ENCODE results near the gene MYO10. TPM values are rescaled to one million over a fixed set of nuclear protein-coding genes. Genes with fewer than 3 reads are reported as not detected.

The MYO10 gene
- total RNA-seq, 1 donor from 2014 or later, result 20.0 TPM

DNA sequence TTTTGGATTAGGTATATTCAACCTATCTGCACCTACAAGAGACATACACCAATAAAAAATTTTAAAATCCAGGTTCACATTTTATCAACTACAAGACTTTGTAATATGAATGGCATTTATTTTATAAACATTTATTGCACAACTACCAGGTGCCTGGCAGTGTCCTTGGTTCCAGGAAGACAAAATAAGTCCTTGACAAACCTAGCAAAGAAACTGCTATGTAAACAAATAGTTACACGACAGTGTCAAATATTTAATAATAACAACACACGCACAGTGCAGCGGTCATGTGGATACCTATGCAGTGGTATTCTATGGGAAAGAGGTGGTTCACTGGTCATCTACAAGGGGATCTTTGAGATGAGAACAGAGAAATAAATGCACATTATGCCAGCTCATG, 120.7 kb downstream of the MYO10 start:
- Histone ChIP-seq H3K27ac (no peak overlapping the region), H3K36me3 (no peaks in the 10 kb centered on the region), H3K4me3 (no peak overlapping the region), H3K4me1 (peaks cover 0 to 10% of the 10 kb centered on the region in 2 donors), H3K9me3 (no peaks in the 10 kb centered on the region), H3K27me3 (no peaks in the 10 kb centered on the region)
- DNase-seq (ENCODE audit: low spot score in 2 of 2), result no peak
- intact Hi-C loops (cut with DNase I), result loop anchor here (10.0 kb wide), 1 partner anchor 69 kb away; no protein-coding TSS in a partner anchor
- TF ChIP-seq, protein P1, sequence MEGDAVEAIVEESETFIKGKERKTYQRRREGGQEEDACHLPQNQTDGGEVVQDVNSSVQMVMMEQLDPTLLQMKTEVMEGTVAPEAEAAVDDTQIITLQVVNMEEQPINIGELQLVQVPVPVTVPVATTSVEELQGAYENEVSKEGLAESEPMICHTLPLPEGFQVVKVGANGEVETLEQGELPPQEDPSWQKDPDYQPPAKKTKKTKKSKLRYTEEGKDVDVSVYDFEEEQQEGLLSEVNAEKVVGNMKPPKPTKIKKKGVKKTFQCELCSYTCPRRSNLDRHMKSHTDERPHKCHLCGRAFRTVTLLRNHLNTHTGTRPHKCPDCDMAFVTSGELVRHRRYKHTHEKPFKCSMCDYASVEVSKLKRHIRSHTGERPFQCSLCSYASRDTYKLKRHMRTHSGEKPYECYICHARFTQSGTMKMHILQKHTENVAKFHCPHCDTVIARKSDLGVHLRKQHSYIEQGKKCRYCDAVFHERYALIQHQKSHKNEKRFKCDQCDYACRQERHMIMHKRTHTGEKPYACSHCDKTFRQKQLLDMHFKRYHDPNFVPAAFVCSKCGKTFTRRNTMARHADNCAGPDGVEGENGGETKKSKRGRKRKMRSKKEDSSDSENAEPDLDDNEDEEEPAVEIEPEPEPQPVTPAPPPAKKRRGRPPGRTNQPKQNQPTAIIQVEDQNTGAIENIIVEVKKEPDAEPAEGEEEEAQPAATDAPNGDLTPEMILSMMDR (IDR thresholded peaks at IDR 0.05), result no peak

DNA sequence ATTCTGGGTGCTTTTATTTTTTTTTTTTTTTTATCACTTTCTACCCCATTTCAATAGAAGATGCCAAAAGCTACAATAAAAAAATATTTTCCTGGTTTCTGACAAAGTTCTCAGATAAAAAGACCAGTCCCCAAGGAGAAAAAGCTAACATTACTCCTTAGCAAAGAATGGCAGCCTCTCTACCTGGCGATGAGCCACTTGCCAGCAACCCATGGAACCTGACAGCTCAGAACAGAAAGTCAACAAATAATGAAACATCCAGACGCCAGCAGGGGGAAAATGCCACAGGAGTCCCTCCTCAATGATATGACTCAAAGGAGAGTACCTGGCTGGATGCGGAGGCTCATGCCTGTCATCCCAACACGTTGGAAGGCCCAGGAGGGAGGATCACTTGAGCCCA, 123.2 kb downstream of the MYO10 start:
- no peaks in the 10 kb centered on the region for H3K27me3 ChIP-seq
- TF ChIP-seq, protein P1 (IDR thresholded peaks at IDR 0.05), result no peak
- intact Hi-C loops (cut with DNase I), result loop anchor here (5.0 to 10.0 kb wide), 2 partner anchors 72 to 124 kb away; partner anchors contain the start of gene MYO10
- H3K4me1 ChIP-seq, result peaks cover 0 to 4% of the 10 kb centered on the region in 2 donors
- H3K36me3 ChIP-seq, result no peaks in the 10 kb centered on the region
- DNase-seq (ENCODE audit: low spot score in 2 of 2), result peak in 1 of 2 donors; percentile 77
- H3K27ac ChIP-seq, result no peak overlapping the region
- no peak overlapping the region for H3K4me3 ChIP-seq
- H3K9me3 ChIP-seq, result no peaks in the 10 kb centered on the region

DNA sequence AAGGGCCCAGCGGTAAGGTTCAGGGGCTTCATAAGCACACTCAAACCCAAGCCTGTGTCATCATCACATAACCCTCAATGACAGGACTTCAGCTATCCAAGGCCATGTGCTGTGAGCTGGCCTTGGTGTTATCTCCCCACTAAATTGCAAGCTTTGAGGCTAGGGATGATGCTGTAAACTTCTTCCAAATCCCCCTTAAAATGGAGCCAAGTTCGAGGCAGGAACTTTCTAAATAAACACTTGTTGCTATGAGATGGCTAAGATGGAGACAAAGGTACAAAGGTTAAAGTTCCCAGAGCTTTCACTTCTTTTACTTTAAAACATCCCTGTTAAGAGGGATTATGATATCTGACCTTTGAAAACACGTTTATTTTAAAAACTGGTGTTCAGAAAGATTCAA, 123.6 kb downstream of the MYO10 start:
- TF ChIP-seq, protein P1 (IDR thresholded peaks at IDR 0.05), result no peak
- Histone ChIP-seq H3K4me3 (no peak overlapping the region), H3K27me3 (no peaks in the 10 kb centered on the region), H3K36me3 (no peaks in the 10 kb centered on the region), H3K4me1 (peaks cover 0 to 4% of the 10 kb centered on the region in 2 donors), H3K27ac (no peak overlapping the region), H3K9me3 (no peaks in the 10 kb centered on the region)
- DNase-seq (ENCODE audit: low spot score in 2 of 2), result no peak
- intact Hi-C loops (cut with DNase I), result loop anchor here (5.0 to 10.0 kb wide), 2 partner anchors 72 to 125 kb away; partner anchors contain the start of gene MYO10

DNA sequence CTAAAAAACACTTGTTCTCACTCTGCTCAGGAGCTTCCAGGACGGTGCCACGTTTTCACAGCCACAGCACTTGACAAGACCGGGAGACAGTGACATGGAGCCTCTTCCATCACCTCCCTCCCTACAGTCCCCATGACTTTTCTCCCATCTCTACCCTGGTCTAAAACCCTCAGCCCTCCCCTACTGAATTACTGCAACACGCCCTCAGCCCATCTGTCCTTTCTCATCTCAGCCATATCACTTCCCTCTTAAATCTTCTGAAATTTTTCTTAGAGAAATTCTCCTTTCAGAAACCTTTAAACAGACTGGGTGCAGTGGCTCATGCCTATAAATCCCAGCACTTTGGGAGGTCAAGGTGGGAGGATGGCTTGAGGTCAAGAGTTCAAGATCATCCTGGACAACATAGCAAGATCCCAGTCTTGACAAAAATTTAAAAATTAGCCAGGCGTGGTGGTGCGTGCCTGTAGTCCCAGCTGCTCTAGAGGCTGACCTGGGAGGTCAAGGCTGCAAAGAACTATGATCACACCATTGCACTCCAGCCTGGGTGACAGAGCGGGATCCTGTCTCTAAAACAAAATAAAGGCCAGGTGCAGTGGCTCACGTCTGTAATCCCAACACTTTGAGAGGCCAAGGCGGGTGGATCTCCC, 125.8 kb downstream of the MYO10 start:
- H3K27ac ChIP-seq, result no peak overlapping the region
- DNase-seq (ENCODE audit: low spot score in 2 of 2), result no peak
- no peak overlapping the region for H3K4me3 ChIP-seq
- H3K4me1 ChIP-seq, result peaks cover 0 to 4% of the 10 kb centered on the region in 2 donors
- no peaks in the 10 kb centered on the region for H3K9me3 ChIP-seq
- TF ChIP-seq, protein P1 (IDR thresholded peaks at IDR 0.05), result no peak
- no peaks in the 10 kb centered on the region for H3K36me3 ChIP-seq
- H3K27me3 ChIP-seq, result no peaks in the 10 kb centered on the region
- intact Hi-C loops (cut with DNase I), result loop anchor here (5.0 to 10.0 kb wide), 2 partner anchors 74 to 127 kb away; partner anchors contain the start of gene MYO10

DNA sequence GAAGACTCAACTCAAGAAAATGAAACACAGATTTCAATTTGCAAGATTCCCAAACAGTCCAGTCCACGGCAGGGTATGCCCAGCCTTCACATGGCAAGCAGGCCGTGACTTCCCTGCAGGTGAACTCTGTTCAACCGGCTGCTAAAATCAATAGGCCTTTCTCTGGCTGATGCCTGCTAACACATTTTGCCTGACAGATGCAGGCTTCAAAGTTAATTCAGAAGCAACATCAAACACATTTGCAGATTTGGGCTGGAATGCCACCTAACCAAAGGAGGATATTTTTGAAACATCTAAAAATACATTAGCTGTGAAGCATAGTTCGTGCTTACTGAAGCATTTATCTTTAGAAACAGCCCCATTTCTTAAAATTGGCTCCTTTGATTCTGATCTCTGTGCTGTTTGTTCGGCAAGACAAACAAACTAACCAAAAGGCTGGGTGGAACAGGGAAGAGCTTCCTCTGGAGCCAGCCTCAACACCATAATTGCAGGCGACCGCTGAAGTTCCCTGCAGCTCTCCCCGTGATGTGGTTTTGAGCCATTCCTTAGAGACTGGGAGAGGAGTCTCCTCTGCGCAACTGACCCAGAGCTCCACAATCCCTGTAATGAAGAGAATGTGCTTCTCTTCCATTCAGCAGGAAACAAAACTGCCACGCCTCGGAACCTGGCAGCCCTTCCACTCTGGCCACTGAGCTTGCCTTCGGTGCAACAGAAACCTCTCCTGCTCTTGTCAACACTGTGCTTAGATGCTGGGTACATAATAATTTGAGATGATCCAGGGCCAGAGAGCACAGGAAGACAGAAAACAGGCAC, 126.5 kb downstream of the MYO10 start:
- TF ChIP-seq, protein P1 (IDR thresholded peaks at IDR 0.05), result no peak
- no peak overlapping the region for H3K27ac ChIP-seq
- H3K27me3 ChIP-seq, result no peaks in the 10 kb centered on the region
- no peaks in the 10 kb centered on the region for H3K9me3 ChIP-seq
- H3K4me1 ChIP-seq, result peaks cover 0 to 4% of the 10 kb centered on the region in 2 donors
- no peak for DNase-seq (ENCODE audit: low spot score in 2 of 2)
- no peaks in the 10 kb centered on the region for H3K36me3 ChIP-seq
- intact Hi-C loops (cut with DNase I), result loop anchor here (5.0 to 10.0 kb wide), 3 partner anchors 75 to 323 kb away; partner anchors contain the start of gene MYO10
- H3K4me3 ChIP-seq, result no peak overlapping the region
